TTC549 (cell line): ENCODE results near the gene ADGRL1.
"Not testable (repeated sequence)": the region's sequence is repeated elsewhere in the genome, so short reads cannot be mapped to it uniquely, and the experiment has no call there.

Experiments
- FAIRE-seq: peaks from 2 replicates; lab custom pipeline; 2012; peaks lifted over from hg19 to GRCh38; lab: Jason Lieb, UNC

The ADGRL1 gene

GRCh38 chr19:14205452-14206287 is at the start of gene ADGRL1:
TSS of gene ADGRL1 (minus strand) at chr19:14206169. CDS start at chr19:14183602, 22,567 bp downstream.
- not testable (repeated sequence) for FAIRE-seq

- FAIRE-seq: not testable (repeated sequence)
Observed at GRCh38 chr19:14255316-14255715, 49.3 kb upstream of the ADGRL1 start.

GRCh38 chr19:14253822-14254599 is 48.0 kb upstream of the ADGRL1 start:
- FAIRE-seq: not testable (repeated sequence)

GRCh38 chr19:14252136-14252535 is 46.2 kb upstream of the ADGRL1 start:
- FAIRE-seq: not testable (repeated sequence)

GRCh38 chr19:14250870-14251269 is 44.9 kb upstream of the ADGRL1 start:
- FAIRE-seq: no peak

- not testable (repeated sequence) for FAIRE-seq
Observed at GRCh38 chr19:14250315-14250714, 44.3 kb upstream of the ADGRL1 start.

- not testable (repeated sequence) for FAIRE-seq
Observed at GRCh38 chr19:14249891-14250290, 43.9 kb upstream of the ADGRL1 start.

- not testable (repeated sequence) for FAIRE-seq
Observed at GRCh38 chr19:14249012-14249754, 43.2 kb upstream of the ADGRL1 start.

GRCh38 chr19:14248578-14249011 is 42.6 kb upstream of the ADGRL1 start:
- no peak for FAIRE-seq

GRCh38 chr19:14247548-14248471 is 41.8 kb upstream of the ADGRL1 start:
- not testable (repeated sequence) for FAIRE-seq

GRCh38 chr19:14247205-14247547 is 41.2 kb upstream of the ADGRL1 start:
- FAIRE-seq: not testable (repeated sequence)

GRCh38 chr19:14244393-14244792 is 38.4 kb upstream of the ADGRL1 start:
- not testable (repeated sequence) for FAIRE-seq

- FAIRE-seq: not testable (repeated sequence)
Observed at GRCh38 chr19:14243718-14244117, 37.7 kb upstream of the ADGRL1 start.

- no peak for FAIRE-seq
Observed at GRCh38 chr19:14237014-14237941, 31.3 kb upstream of the ADGRL1 start.

- FAIRE-seq: not testable (repeated sequence)
Observed at GRCh38 chr19:14232945-14233344, 27.0 kb upstream of the ADGRL1 start.

GRCh38 chr19:14228446-14229071 is 22.6 kb upstream of the ADGRL1 start:
- FAIRE-seq: not testable (repeated sequence)

GRCh38 chr19:14226498-14226897 is 20.5 kb upstream of the ADGRL1 start:
- FAIRE-seq: not testable (repeated sequence)

- FAIRE-seq: no peak
Observed at GRCh38 chr19:14222886-14223285, 16.9 kb upstream of the ADGRL1 start.

- FAIRE-seq: not testable (repeated sequence)
Observed at GRCh38 chr19:14221345-14221744, 15.4 kb upstream of the ADGRL1 start.
